GM18951 (cell line): ENCODE measurements around the gene RGS4.

Experiments used
- POLR2A ChIP-seq: IDR thresholded peaks from 4 replicates; pipeline ENCODE4 v1.6.1; 2011; ENCODE audit warnings: mild to moderate bottlenecking; ENCODE audit not compliant: insufficient read length, insufficient read depth; ENCODE audit errors: extremely low read depth
- in situ Hi-C: fragments of 300-500 bp; cut with MboI; formaldehyde crosslinking; loops from one replicate; pipeline ENCODE4 v1.12.0; 2022; ENCODE audit warnings: low sequenced_read_pairs, mixed read lengths, inconsistent platforms; ENCODE audit not compliant: unreplicated experiment

Gene RGS4

GRCh38 chr1:163069142-163069541 lies at the start of gene RGS4:
RGS4 (plus strand) TSS chr1:163069361; CDS start chr1:163069485, 124 bp downstream.
- in situ Hi-C loops = no loop called here
- TF ChIP-seq POLR2A = no peak

GRCh38 chr1:163022129-163022528 lies 47.0 kb upstream of the RGS4 start:
- in situ Hi-C loops = no loop called here
- no peak for TF ChIP-seq POLR2A

- in situ Hi-C loops = no loop called here
- no peak for TF ChIP-seq POLR2A
Measured at GRCh38 chr1:163027610-163028009, 41.6 kb upstream of the RGS4 start.

GRCh38 chr1:163029901-163030300 lies 39.3 kb upstream of the RGS4 start:
- in situ Hi-C loops = no loop called here
- no peak for TF ChIP-seq POLR2A

GRCh38 chr1:163035446-163036249 lies 33.5 kb upstream of the RGS4 start:
- TF ChIP-seq POLR2A = no peak
- in situ Hi-C loops = no loop called here

- no peak for TF ChIP-seq POLR2A
- in situ Hi-C loops = no loop called here
Measured at GRCh38 chr1:163036671-163037070, 32.5 kb upstream of the RGS4 start.

GRCh38 chr1:163038928-163039706 lies 30.0 kb upstream of the RGS4 start:
- no peak for TF ChIP-seq POLR2A
- in situ Hi-C loops = no loop called here

GRCh38 chr1:163039707-163040093 lies 29.5 kb upstream of the RGS4 start:
- TF ChIP-seq POLR2A = no peak

GRCh38 chr1:163046071-163046470 lies 23.1 kb upstream of the RGS4 start:
- in situ Hi-C loops = no loop called here
- no peak for TF ChIP-seq POLR2A

More at GRCh38 chr1:163039707-163040093, 29.5 kb upstream of the RGS4 start:
- in situ Hi-C loops = no loop called here

- in situ Hi-C loops = no loop called here
- TF ChIP-seq POLR2A = no peak
Measured at GRCh38 chr1:163047951-163048659, 21.1 kb upstream of the RGS4 start.

GRCh38 chr1:163048869-163049268 lies 20.3 kb upstream of the RGS4 start:
- in situ Hi-C loops = no loop called here
- no peak for TF ChIP-seq POLR2A

- TF ChIP-seq POLR2A = no peak
- in situ Hi-C loops = no loop called here
Measured at GRCh38 chr1:163049296-163049695, 19.9 kb upstream of the RGS4 start.

- in situ Hi-C loops = no loop called here
- no peak for TF ChIP-seq POLR2A
Measured at GRCh38 chr1:163050496-163050895, 18.7 kb upstream of the RGS4 start.
